Measurements from ENCODE around the gene ITPR1. TPM values are rescaled to one million over a fixed set of nuclear protein-coding genes. Genes with fewer than 3 reads are reported as not detected.

ITPR1 gene
- total RNA-seq, 1 donor from 2014 or later: 25.9 TPM

- DNase-seq (ENCODE audit: low read depth): no peak
Measured at GRCh38 chr3:4770561-4770960, 277.4 kb downstream of the ITPR1 start.

GRCh38 chr3:4771243-4771642 is 278.1 kb downstream of the ITPR1 start:
- DNase-seq (ENCODE audit: low read depth): no peak

GRCh38 chr3:4772171-4772804 is 279.1 kb downstream of the ITPR1 start:
- peak; percentile 50 for DNase-seq (ENCODE audit: low read depth)

- no peak for DNase-seq (ENCODE audit: low read depth)
Measured at GRCh38 chr3:4772858-4773257, 279.7 kb downstream of the ITPR1 start.

- no peak for DNase-seq (ENCODE audit: low read depth)
Measured at GRCh38 chr3:4773583-4773982, 280.4 kb downstream of the ITPR1 start.

- no peak for DNase-seq (ENCODE audit: low read depth)
Measured at GRCh38 chr3:4774531-4774930, 281.4 kb downstream of the ITPR1 start.

GRCh38 chr3:4776399-4776979 is 283.3 kb downstream of the ITPR1 start:
- DNase-seq (ENCODE audit: low read depth): no peak

- peak; percentile 57 for DNase-seq (ENCODE audit: low read depth)
Measured at GRCh38 chr3:4776980-4777581, 283.9 kb downstream of the ITPR1 start.

GRCh38 chr3:4778119-4778518 is 285.0 kb downstream of the ITPR1 start:
- DNase-seq (ENCODE audit: low read depth): no peak

GRCh38 chr3:4778740-4779139 is 285.6 kb downstream of the ITPR1 start:
- no peak for DNase-seq (ENCODE audit: low read depth)

- DNase-seq (ENCODE audit: low read depth): no peak
Measured at GRCh38 chr3:4780545-4780957, 287.4 kb downstream of the ITPR1 start.

GRCh38 chr3:4782095-4782494 is 288.9 kb downstream of the ITPR1 start:
- DNase-seq (ENCODE audit: low read depth): no peak

GRCh38 chr3:4785551-4785950 is 292.4 kb downstream of the ITPR1 start:
- no peak for DNase-seq (ENCODE audit: low read depth)

- DNase-seq (ENCODE audit: low read depth): no peak
Measured at GRCh38 chr3:4786431-4786830, 293.3 kb downstream of the ITPR1 start.

- DNase-seq (ENCODE audit: low read depth): no peak
Measured at GRCh38 chr3:4791358-4791757, 298.2 kb downstream of the ITPR1 start.

GRCh38 chr3:4793311-4793710 is 300.2 kb downstream of the ITPR1 start:
- no peak for DNase-seq (ENCODE audit: low read depth)

GRCh38 chr3:4794331-4794730 is 301.2 kb downstream of the ITPR1 start:
- no peak for DNase-seq (ENCODE audit: low read depth)

GRCh38 chr3:4794798-4795197 is 301.6 kb downstream of the ITPR1 start:
- no peak for DNase-seq (ENCODE audit: low read depth)

GRCh38 chr3:4795905-4796304 is 302.8 kb downstream of the ITPR1 start:
- no peak for DNase-seq (ENCODE audit: low read depth)

- DNase-seq (ENCODE audit: low read depth): peak; percentile 17
Measured at GRCh38 chr3:4797201-4797705, 304.1 kb downstream of the ITPR1 start.

- no peak for DNase-seq (ENCODE audit: low read depth)
Measured at GRCh38 chr3:4799266-4800256, 306.4 kb downstream of the ITPR1 start.

All from myocyte (in vitro differentiated cells).